A673 (cell line): Measurements from ENCODE around the gene GABRP. TPM values are rescaled to one million over a fixed set of nuclear protein-coding genes. Genes with fewer than 3 reads are reported as not detected.

Experiments
- BruUV-seq: library from RNA; stranded (reverse); fragments of 400-500 nt; replicated peaks from 2 replicates; lab custom pipeline; 2021; lab: Mats Ljungman, UMichigan
- CTCF ChIA-PET: fragments of 300-600 bp; sonication (Branson Sonifier 250); formaldehyde crosslinking; loops from one replicate; lab custom pipeline; 2022; ENCODE audit warnings: antibody characterized with exemption; lab: Charles Lee
- POLR2A ChIA-PET: fragments of 300-600 bp; sonication (Branson Sonifier 250); formaldehyde crosslinking; loops from one replicate; lab custom pipeline; 2022; ENCODE audit warnings: antibody characterized with exemption; ENCODE audit not compliant: low non-redundant PET; lab: Charles Lee
- DNase-seq: peaks from one replicate; pipeline ENCODE4 v3.0.0-alpha.2; 2015; ENCODE audit warnings: low spot score
- H3K27ac ChIP-seq: fragments of 200-600 bp; sonication (generic); 2 replicates; pipeline ENCODE4 v1.5.1; 2016; ENCODE audit warnings: mixed run types, low read depth, mild to moderate bottlenecking, mixed read lengths, antibody characterized with exemption, low read length; ENCODE audit not compliant: poor library complexity, severe bottlenecking
- H3K27me3 ChIP-seq: fragments of 200-600 bp; sonication (generic); replicated peaks from 2 replicates; pipeline ENCODE4 v1.6.1; 2017; ENCODE audit warnings: mixed run types, low read depth, mild to moderate bottlenecking, mixed read lengths, antibody characterized with exemption, low read length; ENCODE audit not compliant: insufficient read depth, poor library complexity
- H3K36me3 ChIP-seq: fragments of 200-600 bp; sonication (generic); 2 replicates; pipeline ENCODE4 v1.6.1; 2016; ENCODE audit warnings: mixed run types, mild to moderate bottlenecking, mixed read lengths, antibody characterized with exemption, low read length; ENCODE audit not compliant: insufficient read depth, poor library complexity, severe bottlenecking
- H3K4me1 ChIP-seq: fragments of 200-600 bp; sonication (generic); 2 replicates; pipeline ENCODE4 v1.6.1; 2017; ENCODE audit warnings: mixed run types, mild to moderate bottlenecking, mixed read lengths, antibody characterized with exemption, low read length; ENCODE audit not compliant: insufficient read depth, poor library complexity, severe bottlenecking
- H3K4me3 ChIP-seq: fragments of 200-600 bp; sonication (generic); 2 replicates; pipeline ENCODE4 v1.5.1; 2016; ENCODE audit warnings: low read depth, mixed run types, mild to moderate bottlenecking, mixed read lengths, low read length; ENCODE audit not compliant: poor library complexity, severe bottlenecking
- H3K9me3 ChIP-seq: fragments of 200-600 bp; sonication (generic); 2 replicates; pipeline ENCODE4 v1.6.1; 2016; ENCODE audit warnings: mixed run types, low read depth, mild to moderate bottlenecking, mixed read lengths, antibody characterized with exemption, low read length; ENCODE audit not compliant: poor library complexity, severe bottlenecking
- EZH2 ChIP-seq: fragments of 200-600 bp; sonication (generic); IDR thresholded peaks from 2 replicates; pipeline ENCODE4 v1.6.1; 2017; ENCODE audit warnings: borderline replicate concordance, low read depth, mild to moderate bottlenecking, mixed read lengths, antibody characterized with exemption, low read length; ENCODE audit not compliant: poor library complexity, severe bottlenecking
- intact Hi-C: fragments of 100-400 bp; cut with micrococcal nuclease; formaldehyde crosslinking; loops from one replicate; pipeline ENCODE4 v1.10.0; 2022; ENCODE audit not compliant: unreplicated experiment
- total RNA-seq: library from RNA; stranded (reverse); gene quantifications from 2 replicates; pipeline ENCODE4 v1.2.3, GENCODE V29; 2021
- TF ChIP-seq, protein P1 (sequence below): fragments of 300-800, 200-600 bp; sonication (generic); conservative IDR thresholded peaks from 2 replicates; pipeline ENCODE4 v1.5.1; 2017; ENCODE audit warnings: low read depth, mild to moderate bottlenecking, antibody characterized with exemption, low read length, moderate library complexity, mixed read lengths

Gene GABRP
- total RNA-seq, 1 experiment from 2014 or later = 0.09 TPM

DNA sequence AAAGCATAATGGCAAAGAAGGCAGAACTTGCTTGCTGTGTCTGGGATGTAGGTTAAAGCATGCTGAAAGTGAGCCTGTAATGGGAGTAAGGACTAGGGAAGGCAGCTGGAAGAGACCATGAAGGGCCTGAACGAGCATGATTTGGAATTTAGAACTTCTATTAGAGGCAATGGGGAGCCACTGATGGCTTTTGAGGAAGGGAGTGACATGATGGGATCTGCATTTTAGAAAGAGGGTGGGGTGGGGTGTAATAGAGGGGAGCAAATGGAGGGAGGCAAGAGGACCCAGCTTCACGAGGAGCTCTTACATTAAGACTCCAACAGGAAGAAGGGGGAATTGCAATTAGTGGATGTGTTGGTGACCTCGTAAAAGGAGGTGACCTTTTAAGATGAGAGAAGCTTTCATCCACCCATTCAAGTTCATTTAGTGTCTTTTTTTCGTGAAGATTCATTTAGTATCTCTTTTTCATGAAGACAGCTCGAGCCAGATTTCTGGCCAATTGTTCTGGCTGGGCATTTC is 13.6 kb upstream of the GABRP start:
- DNase-seq = no peak
- no peaks in the 10 kb centered on the region for H3K36me3 ChIP-seq
- H3K9me3 ChIP-seq = no peaks in the 10 kb centered on the region
- no peak for TF ChIP-seq EZH2
- TF ChIP-seq, protein P1, sequence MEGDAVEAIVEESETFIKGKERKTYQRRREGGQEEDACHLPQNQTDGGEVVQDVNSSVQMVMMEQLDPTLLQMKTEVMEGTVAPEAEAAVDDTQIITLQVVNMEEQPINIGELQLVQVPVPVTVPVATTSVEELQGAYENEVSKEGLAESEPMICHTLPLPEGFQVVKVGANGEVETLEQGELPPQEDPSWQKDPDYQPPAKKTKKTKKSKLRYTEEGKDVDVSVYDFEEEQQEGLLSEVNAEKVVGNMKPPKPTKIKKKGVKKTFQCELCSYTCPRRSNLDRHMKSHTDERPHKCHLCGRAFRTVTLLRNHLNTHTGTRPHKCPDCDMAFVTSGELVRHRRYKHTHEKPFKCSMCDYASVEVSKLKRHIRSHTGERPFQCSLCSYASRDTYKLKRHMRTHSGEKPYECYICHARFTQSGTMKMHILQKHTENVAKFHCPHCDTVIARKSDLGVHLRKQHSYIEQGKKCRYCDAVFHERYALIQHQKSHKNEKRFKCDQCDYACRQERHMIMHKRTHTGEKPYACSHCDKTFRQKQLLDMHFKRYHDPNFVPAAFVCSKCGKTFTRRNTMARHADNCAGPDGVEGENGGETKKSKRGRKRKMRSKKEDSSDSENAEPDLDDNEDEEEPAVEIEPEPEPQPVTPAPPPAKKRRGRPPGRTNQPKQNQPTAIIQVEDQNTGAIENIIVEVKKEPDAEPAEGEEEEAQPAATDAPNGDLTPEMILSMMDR = no peak
- H3K27me3 ChIP-seq = peaks cover 26% of the 10 kb centered on the region
- H3K4me1 ChIP-seq = no peaks in the 10 kb centered on the region
- H3K4me3 ChIP-seq = no peak overlapping the region
- CTCF ChIA-PET = no interaction called here
- POLR2A ChIA-PET = no interaction called here
- H3K27ac ChIP-seq = no peak overlapping the region
- intact Hi-C loops = no loop called here
- BruUV-seq = no TSS peak

DNA sequence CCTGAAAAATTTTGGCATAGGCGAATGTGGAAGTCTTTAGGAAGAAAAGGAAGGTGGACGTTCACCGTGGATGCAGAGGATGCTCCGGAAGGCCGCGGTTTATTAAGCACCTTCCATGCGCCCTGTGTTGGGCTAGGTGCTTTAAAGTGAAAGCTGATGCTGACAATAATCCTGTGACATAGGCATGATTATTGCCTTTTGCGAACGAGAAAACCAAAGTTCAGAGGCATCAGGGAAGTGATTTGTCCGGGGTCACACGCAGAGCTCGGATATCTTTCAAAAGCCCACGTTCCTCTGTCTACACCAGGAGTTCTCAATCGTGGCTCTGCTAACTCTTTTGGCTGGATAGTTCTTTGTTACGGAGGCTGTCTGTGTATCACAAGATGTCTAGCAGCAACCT is 12.0 kb upstream of the GABRP start:
- BruUV-seq = no TSS peak
- CTCF ChIA-PET = no interaction called here
- Histone ChIP-seq H3K27ac (no peak overlapping the region), H3K36me3 (no peaks in the 10 kb centered on the region), H3K27me3 (peaks cover 28% of the 10 kb centered on the region), H3K4me3 (no peak overlapping the region), H3K9me3 (no peaks in the 10 kb centered on the region), H3K4me1 (no peaks in the 10 kb centered on the region)
- DNase-seq = no peak
- TF ChIP-seq, protein P1 = no peak
- TF ChIP-seq EZH2 = no peak
- POLR2A ChIA-PET = no interaction called here
- intact Hi-C loops = no loop called here

DNA sequence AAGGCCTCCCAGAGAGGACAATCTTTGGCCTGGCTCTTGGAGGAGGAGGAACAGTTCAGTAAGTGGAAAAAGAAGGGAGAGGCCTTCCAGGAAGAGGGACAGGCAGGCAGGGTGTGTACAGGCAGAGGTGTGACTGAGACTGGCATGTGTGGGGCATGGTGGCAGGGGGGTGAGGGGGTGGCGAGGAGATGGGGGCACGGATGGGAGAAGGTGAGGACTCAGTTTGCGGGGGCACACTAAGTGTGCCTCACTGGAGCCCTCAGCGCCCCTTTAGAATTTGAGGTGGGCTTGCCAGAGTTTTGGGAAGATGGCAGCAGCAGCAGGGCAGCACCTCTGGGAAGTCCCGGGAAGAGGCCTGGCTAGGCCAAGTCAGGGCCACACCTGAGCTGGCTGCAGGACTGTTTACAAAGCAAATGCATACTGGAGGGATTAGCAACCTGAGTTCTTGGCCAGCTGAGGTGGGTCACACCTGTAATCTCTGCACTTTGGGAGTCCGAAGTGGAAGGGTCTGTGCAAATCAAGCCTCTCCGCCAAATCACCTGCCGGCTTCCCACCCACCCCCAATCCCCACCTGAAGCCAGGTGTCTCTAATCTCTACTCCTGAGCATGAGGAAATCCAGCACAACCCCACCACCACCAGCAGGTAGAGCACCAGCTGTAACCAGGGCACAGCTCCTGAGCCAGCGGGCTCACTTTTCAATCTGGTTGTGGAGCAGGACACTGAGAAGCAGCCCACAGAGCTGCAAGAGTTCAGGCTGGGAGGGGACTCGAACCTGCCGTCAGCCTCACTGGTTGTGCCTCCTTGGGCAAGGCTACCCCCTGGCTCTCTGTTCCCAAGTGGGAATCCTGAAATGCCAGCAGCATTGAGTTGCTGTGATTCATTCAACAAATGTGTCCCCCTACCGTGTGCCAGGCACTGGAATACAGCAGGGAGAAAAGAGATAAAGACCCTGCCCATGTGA is 10.2 kb upstream of the GABRP start:
- intact Hi-C loops = no loop called here

More for the DNA sequence above, 10.2 kb upstream of the GABRP start:
- no peak for DNase-seq
- CTCF ChIA-PET = no interaction called here
- H3K27ac ChIP-seq = no peak overlapping the region
- H3K27me3 ChIP-seq = peaks cover 30% of the 10 kb centered on the region
- H3K9me3 ChIP-seq = no peaks in the 10 kb centered on the region
- no TSS peak for BruUV-seq
- TF ChIP-seq, protein P1 = no peak
- no peak for TF ChIP-seq EZH2
- POLR2A ChIA-PET = no interaction called here
- no peaks in the 10 kb centered on the region for H3K4me1 ChIP-seq
- H3K36me3 ChIP-seq = no peaks in the 10 kb centered on the region
- no peak overlapping the region for H3K4me3 ChIP-seq
